OCI-LY7 (cell line): ENCODE data around the gene TP73. TPM values are rescaled to one million over a fixed set of nuclear protein-coding genes. Genes with fewer than 3 reads are reported as not detected.

Experiments
- BruUV-seq: library from RNA; stranded (reverse); fragments of 400-500 nt; replicated peaks from 2 replicates; lab custom pipeline; 2021; lab: Mats Ljungman, UMichigan
- CTCF ChIA-PET: fragments of 300-600 bp; sonication (Branson Sonifier 250); formaldehyde crosslinking; loops from one replicate; lab custom pipeline; 2022; ENCODE audit warnings: antibody characterized with exemption; ENCODE audit not compliant: unreplicated experiment; lab: Charles Lee
- POLR2A ChIA-PET: fragments of 300-600 bp; sonication (Branson Sonifier 250); formaldehyde crosslinking; loops from one replicate; lab custom pipeline; 2022; ENCODE audit warnings: antibody characterized with exemption; lab: Charles Lee
- DNase-seq: peaks from one replicate; pipeline ENCODE4 v3.0.0-alpha.2; 2015; ENCODE audit warnings: low spot score
- H2AFZ ChIP-seq: fragments of 200-600 bp; sonication (generic), shearing (Covaris generic); 2 replicates; pipeline ENCODE4 v1.6.1; 2014; ENCODE audit warnings: mild to moderate bottlenecking, antibody characterized with exemption, low read length, moderate library complexity
- H3K27ac ChIP-seq: fragments of 200-600 bp; sonication (generic); 2 replicates; pipeline ENCODE4 v1.5.1; 2014; ENCODE audit warnings: mixed run types, low read depth, mild to moderate bottlenecking, moderate library complexity, low read length, inconsistent platforms; ENCODE audit not compliant: poor library complexity, severe bottlenecking
- H3K36me3 ChIP-seq: fragments of 200-600 bp; sonication (generic); 2 replicates; pipeline ENCODE4 v1.6.1; 2014; ENCODE audit warnings: mild to moderate bottlenecking, antibody characterized with exemption, low read length, moderate library complexity, mixed read lengths; ENCODE audit not compliant: insufficient read depth
- H3K4me1 ChIP-seq: fragments of 200-600 bp; sonication (generic); 2 replicates; pipeline ENCODE4 v1.5.1; 2014; ENCODE audit warnings: mild to moderate bottlenecking, low read length; ENCODE audit not compliant: insufficient read depth, poor library complexity, severe bottlenecking
- H3K4me2 ChIP-seq: fragments of 200-600 bp; sonication (generic); 2 replicates; pipeline ENCODE4 v1.6.1; 2014; ENCODE audit warnings: mild to moderate bottlenecking, low read length
- H3K4me3 ChIP-seq: fragments of 200-600 bp; sonication (generic); 2 replicates; pipeline ENCODE4 v1.5.1; 2014; ENCODE audit warnings: mild to moderate bottlenecking, low read depth, low read length; ENCODE audit not compliant: poor library complexity, severe bottlenecking
- H3K79me2 ChIP-seq: fragments of 200-600 bp; sonication (generic); 2 replicates; pipeline ENCODE4 v1.6.1; 2016; ENCODE audit warnings: low read depth, mild to moderate bottlenecking, low read length, moderate library complexity, mixed read lengths; ENCODE audit not compliant: insufficient read depth
- H3K9me2 ChIP-seq: fragments of 200-600 bp; sonication (generic); 2 replicates; pipeline ENCODE4 v1.6.1; 2016; ENCODE audit warnings: mild to moderate bottlenecking, low read length, mixed read lengths; ENCODE audit not compliant: insufficient read depth
- H3K9me3 ChIP-seq: fragments of 200-600 bp; sonication (generic); 2 replicates; pipeline ENCODE4 v1.6.1; 2014; ENCODE audit warnings: mild to moderate bottlenecking, mixed run types, low read length, mixed read lengths
- H4K20me1 ChIP-seq: fragments of 200-600 bp; sonication (generic); 2 replicates; pipeline ENCODE4 v1.6.1; 2014; ENCODE audit warnings: mild to moderate bottlenecking, antibody characterized with exemption, low read length, moderate library complexity, mixed read lengths; ENCODE audit not compliant: insufficient read depth
- CTCF ChIP-seq: fragments of 200-600 bp; sonication (generic); conservative IDR thresholded peaks from 2 replicates; pipeline ENCODE4 v1.5.1; 2014; ENCODE audit warnings: mild to moderate bottlenecking, antibody characterized with exemption, low read length, moderate library complexity, mixed read lengths
- EZH2phosphoT487 ChIP-seq: fragments of 200-600 bp; sonication (generic); IDR thresholded peaks from 2 replicates; pipeline ENCODE4 v1.6.1; 2018; ENCODE audit warnings: low read depth, borderline replicate concordance, mild to moderate bottlenecking, mixed run types, antibody characterized with exemption, low read length, moderate library complexity, mixed read lengths
- intact Hi-C: fragments of 100-400 bp; cut with micrococcal nuclease; formaldehyde crosslinking; loops from one replicate; pipeline ENCODE4 v1.10.0; 2022; ENCODE audit not compliant: unreplicated experiment
- total RNA-seq, 2 experiments: library from RNA; depleted of rRNA in 1 of 2; stranded (reverse); fragments of >200 nt in 1 of 2; shearing (Covaris generic) in 1 of 2; gene quantifications; 2 replicates each; pipeline ENCODE4 v1.2.3, GENCODE V29; 2014 to 2022

Gene TP73
- total RNA-seq, 2 experiments from 2014 or later = 0.48 TPM; not detected in 1

GRCh38 chr1:3685222-3685621 lies 32.9 kb downstream of the TP73 start:
- ChIA-PET CTCF (no interaction called here), POLR2A (no interaction called here)
- no peak for TF ChIP-seq CTCF
- no peak for TF ChIP-seq EZH2phosphoT487
- H3K79me2 ChIP-seq = no peaks in the 10 kb centered on the region
- H3K4me3 ChIP-seq = no peak overlapping the region
- no peaks in the 10 kb centered on the region for H3K4me1 ChIP-seq
- no peaks in the 10 kb centered on the region for H3K36me3 ChIP-seq
- intact Hi-C loops = no loop called here
- H3K9me3 ChIP-seq = no peaks in the 10 kb centered on the region
- no peaks in the 10 kb centered on the region for H3K9me2 ChIP-seq
- no peak overlapping the region for H3K27ac ChIP-seq
- no peaks in the 10 kb centered on the region for H4K20me1 ChIP-seq
- no peak overlapping the region for H3K4me2 ChIP-seq
- no peak overlapping the region for H2AFZ ChIP-seq
- DNase-seq = no peak
- BruUV-seq = no TSS peak

GRCh38 chr1:3685906-3686305 lies 33.6 kb downstream of the TP73 start:
- BruUV-seq = no TSS peak

More at GRCh38 chr1:3685906-3686305, 33.6 kb downstream of the TP73 start:
- H3K4me1 ChIP-seq = no peaks in the 10 kb centered on the region
- H3K36me3 ChIP-seq = no peaks in the 10 kb centered on the region
- H3K9me2 ChIP-seq = no peaks in the 10 kb centered on the region
- no peak overlapping the region for H3K27ac ChIP-seq
- DNase-seq = no peak
- POLR2A ChIA-PET = interaction anchor here (1.1 kb wide), 1 partner anchor 8 kb away, joined by 4 read pairs; no protein-coding TSS in a partner anchor
- intact Hi-C loops = no loop called here
- no peaks in the 10 kb centered on the region for H3K9me3 ChIP-seq
- no peak overlapping the region for H2AFZ ChIP-seq
- H3K4me3 ChIP-seq = no peak overlapping the region
- H3K79me2 ChIP-seq = no peaks in the 10 kb centered on the region
- CTCF ChIA-PET = no interaction called here
- TF ChIP-seq CTCF (no peak), EZH2phosphoT487 (no peak)
- no peak overlapping the region for H3K4me2 ChIP-seq
- no peaks in the 10 kb centered on the region for H4K20me1 ChIP-seq
